Posterior vena cava (tissue), 2 donors: ENCODE measurements around the gene CACNA1C. TPM values are rescaled to one million over a fixed set of nuclear protein-coding genes. Genes with fewer than 3 reads are reported as not detected.

Source experiments
- DNase-seq: peaks from one replicate; pipeline ENCODE4 v3.0.0-alpha.2; 2020; ENCODE audit warnings: low spot score
- intact Hi-C, 2 donors: fragments of 100-400 bp; cut with DNase I; formaldehyde crosslinking; loops; one replicate each; pipeline versions ENCODE4 v1.14.1 to v1.14.2; 2022 to 2023
- long read RNA-seq, 2 donors: library from polyadenylated mRNA; unstranded; transcript quantifications; one replicate each; pipeline ENCODE4 v2.0.0, GENCODE V29; 2020 to 2021
- total RNA-seq, 2 donors: library from RNA; stranded (reverse); fragmentation: NEBNext Ultra II Directional; extraction: Animal tissue kit (Norgen Biotek cat#: 25700); gene quantifications; one replicate each; pipeline ENCODE4 v1.2.1, GENCODE V29; 2021
- donor health status: DM: yes; HTN: yes; CAD: no.
- donor health status: DM: yes; HTN: yes; CAD: no.

CACNA1C gene
- 10 to 100 TPM; 71.3 to 71.8 TPM for total RNA-seq
- long read RNA-seq, donor 1, partial matches to known transcripts: 27 of 102 reads
- long read RNA-seq, donor 1, other reads (novel, unspliced or antisense): 75 of 102 reads
- long read RNA-seq, donor 2, partial matches to known transcripts: 16 of 109 reads
- long read RNA-seq, donor 2, other reads (novel, unspliced or antisense): 93 of 109 reads

DNA sequence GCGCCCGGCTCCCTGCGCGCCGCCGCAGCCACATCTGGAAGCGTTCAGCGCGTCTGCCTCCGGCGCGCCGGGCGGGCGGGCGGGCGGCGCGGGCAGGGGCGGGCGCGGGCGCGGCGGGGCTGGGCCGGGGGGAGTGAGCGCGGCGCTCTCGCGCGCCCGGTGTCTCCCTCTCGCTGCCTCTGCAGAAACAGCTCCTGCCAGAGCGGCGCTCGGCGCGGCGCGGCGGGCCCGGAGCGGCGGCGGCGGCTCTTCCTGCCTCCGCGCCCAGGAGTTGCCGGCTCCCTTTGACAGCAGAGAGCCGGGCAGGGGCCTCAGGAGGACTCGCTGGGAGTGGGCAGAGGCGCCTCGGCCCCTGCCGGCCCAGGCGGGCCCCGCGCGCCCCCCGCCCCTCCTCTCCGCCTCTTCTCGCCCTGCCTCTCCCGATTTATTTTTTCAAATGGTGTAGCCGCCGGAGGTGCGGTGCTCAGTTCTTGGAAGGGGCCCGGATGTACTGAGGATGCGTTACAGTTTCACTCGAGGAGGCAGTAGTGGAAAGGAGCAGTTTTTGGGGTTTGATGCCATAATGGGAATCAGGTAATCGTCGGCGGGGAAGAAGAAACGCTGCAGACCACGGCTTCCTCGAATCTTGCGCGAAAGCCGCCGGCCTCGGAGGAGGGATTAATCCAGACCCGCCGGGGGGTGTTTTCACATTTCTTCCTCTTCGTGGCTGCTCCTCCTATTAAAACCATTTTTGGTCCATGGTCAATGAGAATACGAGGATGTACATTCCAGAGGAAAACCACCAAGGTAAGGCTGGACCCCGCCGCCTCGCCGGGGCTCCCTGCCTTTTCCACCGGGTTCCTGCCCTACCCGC is at the start of gene CACNA1C:
Gene CACNA1C, plus strand, starts transcription at position 162 of the 853 bp plus-strand sequence. Its CDS starts 576 bp downstream, at position 738.
- intact Hi-C loops: no loop called here

DNA sequence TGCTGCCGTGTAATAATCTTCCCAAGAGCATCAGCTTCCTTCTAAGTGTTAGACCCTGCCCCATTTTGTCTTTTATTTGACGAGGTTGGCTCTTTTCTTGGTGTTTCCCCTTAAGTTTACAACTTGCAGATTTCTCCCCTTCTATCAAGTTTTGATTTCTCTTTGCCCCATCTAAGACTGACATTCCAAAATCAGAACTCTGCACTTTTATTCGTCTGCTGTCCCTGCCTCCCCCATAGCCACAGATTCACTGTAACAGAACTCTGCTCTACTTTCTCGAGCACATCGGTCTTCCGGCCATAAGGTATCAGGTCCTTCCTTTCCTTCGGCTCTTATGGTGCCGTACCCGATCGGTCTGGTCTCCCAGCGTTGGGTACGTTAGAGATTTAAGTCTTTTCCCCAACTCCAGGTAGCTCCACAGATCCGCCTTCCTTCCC is 49.1 kb upstream of the CACNA1C start:
- intact Hi-C loops: no loop called here
- no peak for DNase-seq

More for the DNA sequence above, at the start of gene CACNA1C:
- no peak for DNase-seq

GRCh38 chr12:2004113-2004929 is 48.5 kb upstream of the CACNA1C start, which contains the start of gene DCP1B:
Gene DCP1B (minus strand): TSS chr12:2004457. CDS start chr12:2004431, 26 bp downstream.
- peak; percentile 99 for DNase-seq
- intact Hi-C loops: no loop called here

DNA sequence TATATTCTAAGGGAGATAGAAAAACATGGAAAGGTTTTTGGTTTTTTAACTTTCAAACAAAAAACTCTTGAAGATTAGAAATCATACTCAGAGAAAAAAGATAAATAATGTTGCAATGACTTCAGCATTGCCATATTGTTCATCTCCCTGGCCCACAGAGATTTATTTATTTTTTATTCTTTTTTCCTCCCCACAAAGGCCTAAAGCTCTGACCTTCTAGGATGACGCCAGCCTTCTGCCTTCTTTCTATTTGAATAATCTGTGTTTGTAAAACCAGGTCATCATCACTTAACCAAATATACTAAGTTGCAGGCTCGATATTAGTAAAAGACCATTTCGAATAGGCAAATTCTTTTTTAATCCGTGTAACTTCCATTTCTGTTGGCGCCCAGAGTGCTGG is 44.1 kb upstream of the CACNA1C start:
- intact Hi-C loops: no loop called here
- DNase-seq: no peak

GRCh38 chr12:2009623-2010022 is 43.2 kb upstream of the CACNA1C start:
- intact Hi-C loops: no loop called here
- no peak for DNase-seq

GRCh38 chr12:2011643-2012607 is 40.9 kb upstream of the CACNA1C start:
- intact Hi-C loops: no loop called here
- DNase-seq: no peak

DNA sequence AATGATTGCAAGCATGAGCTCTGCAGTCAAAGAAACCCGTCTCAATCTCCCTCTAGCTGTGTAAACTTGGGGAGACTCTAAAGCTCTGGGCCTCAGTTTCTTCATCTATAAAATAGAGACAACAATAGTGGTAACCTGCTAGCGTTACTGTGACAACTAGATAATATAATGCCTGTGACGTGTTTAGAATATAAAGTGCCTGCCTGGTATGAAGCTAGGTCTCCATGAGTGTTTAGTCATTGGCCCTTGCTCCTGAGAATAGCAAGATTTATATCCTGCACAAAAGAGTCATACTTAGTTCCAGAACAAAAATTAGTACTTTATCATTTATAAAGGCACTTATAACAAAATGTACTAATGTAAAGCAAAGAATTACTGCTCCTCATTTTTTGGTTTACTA is 39.7 kb upstream of the CACNA1C start:
- intact Hi-C loops: no loop called here
- DNase-seq: no peak

DNA sequence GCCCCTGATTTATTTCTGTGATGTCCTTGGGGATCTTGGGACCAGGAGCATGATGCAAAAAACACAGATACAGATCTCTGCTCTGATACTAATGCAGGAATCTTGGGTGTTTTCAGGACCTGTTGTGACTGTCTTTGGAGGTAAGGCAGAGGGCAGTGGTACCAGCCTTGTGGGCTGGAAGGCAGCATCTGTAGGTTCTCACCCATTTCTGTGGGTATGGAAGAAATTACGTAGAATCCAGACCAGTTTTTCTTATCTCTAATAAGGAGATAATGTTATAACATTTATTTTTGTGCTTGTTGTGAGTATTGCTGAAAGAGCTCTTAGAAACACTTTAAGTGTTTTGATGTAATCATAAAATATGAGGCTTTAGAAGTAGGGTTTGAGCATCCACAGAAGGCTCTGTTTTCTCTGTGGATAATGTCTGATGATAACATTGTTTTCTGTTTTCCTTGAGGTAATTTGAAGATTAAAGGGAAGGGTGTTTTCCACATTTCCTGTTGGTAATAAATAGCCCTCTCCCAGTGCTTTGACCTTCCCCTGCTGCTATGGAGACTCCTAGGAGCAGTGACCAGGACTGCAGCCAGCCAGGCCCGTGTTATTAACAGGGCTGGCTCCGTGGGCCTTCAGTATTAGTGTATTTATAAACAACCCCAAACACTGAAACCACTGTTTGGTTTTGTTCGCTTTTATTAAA is 39.1 kb upstream of the CACNA1C start:
- intact Hi-C loops: no loop called here
- DNase-seq: no peak

DNA sequence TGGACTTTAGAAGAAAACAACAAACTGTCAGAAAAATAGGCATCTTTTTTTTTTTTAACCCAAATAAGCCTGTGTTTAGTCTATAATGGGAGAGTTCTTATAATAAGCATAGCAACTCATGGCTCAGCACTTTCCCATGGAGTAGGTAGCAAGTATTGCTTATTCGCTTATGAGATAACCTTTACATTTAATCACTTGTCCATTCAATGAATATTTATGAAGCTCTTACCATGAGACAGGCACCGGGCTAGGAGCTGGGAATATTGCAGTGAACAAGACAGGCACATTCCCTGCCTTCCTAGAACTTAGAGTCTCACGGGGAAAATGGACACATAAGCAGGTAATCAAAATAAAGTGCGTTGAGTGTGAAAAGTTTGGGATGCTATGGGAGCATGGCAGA is 38.6 kb upstream of the CACNA1C start:
- DNase-seq: no peak
- intact Hi-C loops: no loop called here

DNA sequence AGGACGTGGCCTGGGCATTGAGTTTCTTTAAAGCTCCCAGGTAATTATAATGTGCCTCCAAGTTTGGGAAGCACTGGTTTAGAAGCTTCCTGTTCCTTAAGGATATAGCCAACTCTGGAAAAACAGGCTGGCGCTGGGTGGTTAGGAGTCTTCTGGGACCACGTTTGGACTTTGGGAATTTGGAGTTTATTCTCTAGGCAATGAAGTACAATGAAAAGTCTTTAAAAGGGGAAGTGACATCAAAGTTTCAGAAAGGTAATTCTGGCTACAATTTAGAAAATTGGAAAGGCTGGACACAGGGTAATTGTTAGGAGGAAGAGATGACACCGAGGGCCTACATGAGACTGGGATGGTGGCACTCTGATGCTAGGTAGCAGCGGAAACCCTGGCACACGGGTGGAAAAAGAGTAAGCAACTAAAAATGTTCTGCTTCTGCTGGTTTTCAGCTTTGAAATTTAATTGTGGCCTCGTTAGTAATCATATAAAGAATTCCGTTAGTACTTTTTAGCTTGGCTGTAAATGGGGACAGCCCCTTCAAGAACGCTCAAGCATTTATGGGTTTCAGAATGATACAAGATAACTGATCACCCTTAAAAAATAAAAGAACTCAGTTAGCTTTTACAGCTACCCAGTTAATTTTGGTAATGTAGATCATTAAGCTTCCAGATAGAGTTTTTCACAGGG is 35.8 kb upstream of the CACNA1C start:
- intact Hi-C loops: no loop called here
- DNase-seq: no peak

DNA sequence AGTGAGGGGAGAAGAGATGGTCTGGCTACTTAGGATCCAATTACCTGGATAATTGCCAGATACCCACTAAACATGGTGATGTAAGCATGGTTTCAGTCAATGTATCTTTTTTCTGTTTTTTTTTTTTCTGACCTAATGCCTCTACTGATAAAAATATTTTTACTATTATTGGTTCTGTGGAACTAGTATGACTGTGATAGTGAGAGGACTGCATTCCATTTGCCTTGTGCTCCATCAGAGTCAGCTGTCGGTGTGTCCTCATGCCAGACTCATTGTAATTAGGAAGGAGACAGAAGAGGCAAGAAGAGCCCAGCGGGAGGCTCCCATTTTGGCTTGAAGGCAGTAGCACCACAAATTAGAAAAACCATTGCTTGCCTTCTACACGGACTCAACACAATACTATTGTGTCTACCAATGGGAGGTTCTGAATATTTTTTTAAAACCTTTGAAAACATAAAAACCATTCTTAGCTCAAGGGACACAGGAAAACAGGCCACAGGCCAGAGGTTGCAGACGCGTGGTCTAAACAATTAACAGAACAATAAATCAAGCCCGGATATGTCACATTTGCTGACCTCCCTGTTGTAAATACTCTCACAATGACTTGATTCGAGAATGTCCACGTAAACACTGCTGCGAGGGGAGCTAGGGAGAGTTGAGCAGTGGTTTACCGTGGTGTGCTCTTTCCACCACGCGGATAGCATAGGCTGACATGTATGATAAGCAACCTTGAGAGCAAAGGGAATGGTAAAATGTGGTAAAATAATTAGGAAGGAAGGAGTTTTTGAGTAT is 35.0 kb upstream of the CACNA1C start:
- DNase-seq: no peak
- intact Hi-C loops: no loop called here

- intact Hi-C loops: no loop called here
- no peak for DNase-seq
Measured at GRCh38 chr12:2018391-2018790, 34.4 kb upstream of the CACNA1C start.

DNA sequence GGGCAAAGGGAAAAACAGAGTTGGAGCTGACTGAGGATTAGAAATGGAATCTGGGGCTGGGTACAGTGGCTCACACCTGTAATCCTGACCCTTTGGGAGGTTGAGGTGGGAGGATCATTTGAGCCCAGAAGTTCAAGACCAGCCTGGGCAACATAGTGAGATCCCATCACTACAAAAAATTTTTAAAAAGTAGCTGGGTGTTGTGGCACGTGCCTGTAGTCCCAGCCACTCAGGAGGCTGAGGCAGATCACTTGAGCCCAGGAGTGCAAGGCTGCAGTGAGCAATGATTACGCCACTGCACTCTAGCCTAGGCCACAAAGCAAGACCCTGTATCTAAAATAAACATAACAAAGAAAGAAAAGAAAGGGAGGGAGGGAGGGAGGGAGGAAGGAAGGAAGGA is 33.7 kb upstream of the CACNA1C start:
- no peak for DNase-seq
- intact Hi-C loops: no loop called here

DNA sequence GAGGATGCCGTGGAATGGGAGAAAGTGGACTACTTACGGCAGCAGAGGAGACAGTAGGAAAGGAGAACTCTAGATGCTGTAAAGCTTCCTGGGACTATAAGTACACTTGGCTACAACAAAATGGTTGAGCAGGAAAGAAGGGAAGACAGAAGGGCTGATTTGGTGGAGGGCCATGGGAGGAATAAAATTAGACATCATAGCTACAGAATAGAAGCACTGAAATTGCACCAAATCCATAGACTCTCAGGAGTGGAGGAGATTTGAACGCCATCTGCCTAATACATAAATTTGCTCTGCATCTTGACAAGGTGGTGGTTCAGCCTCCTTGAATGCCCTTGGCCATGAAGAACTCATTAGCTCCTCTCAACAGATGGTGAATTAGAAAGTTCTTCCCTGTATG is 32.3 kb upstream of the CACNA1C start:
- intact Hi-C loops: loop anchor here in 1 of 2 donors (10.0 kb wide), 1 partner anchor 46 kb away; no protein-coding TSS in a partner anchor
- no peak for DNase-seq

- intact Hi-C loops: loop anchor here in 1 of 2 donors (10.0 kb wide), 1 partner anchor 49 kb away; no protein-coding TSS in a partner anchor
- no peak for DNase-seq
Measured at GRCh38 chr12:2023365-2023764, 29.4 kb upstream of the CACNA1C start.

DNA sequence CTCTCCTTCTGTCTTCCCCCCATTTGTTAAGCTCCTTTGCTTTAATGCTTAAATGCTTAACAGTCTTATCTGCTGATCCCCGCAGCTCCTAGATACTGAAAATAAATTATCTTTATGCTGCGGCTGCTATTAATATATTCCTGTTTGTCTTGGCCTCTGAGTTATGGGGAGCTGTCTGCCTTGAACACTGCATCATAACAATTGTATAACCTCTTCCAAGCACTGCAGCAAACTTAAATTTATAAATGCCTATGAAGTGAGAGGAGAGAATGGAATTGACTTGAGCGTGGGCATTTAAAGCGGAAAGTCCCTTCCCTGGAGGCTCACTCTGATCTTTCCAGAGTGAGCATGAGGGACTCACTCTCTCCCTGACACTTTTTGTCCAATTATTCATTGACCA is 25.4 kb upstream of the CACNA1C start:
- no peak for DNase-seq
- intact Hi-C loops: loop anchor here in 1 of 2 donors (10.0 kb wide), 1 partner anchor 53 kb away; no protein-coding TSS in a partner anchor

GRCh38 chr12:2029851-2030250 is 22.9 kb upstream of the CACNA1C start:
- intact Hi-C loops: loop anchor here (5.0 to 10.0 kb wide), 3 partner anchors 55 to 235 kb away; no protein-coding TSS in a partner anchor
- no peak for DNase-seq
